GM18502 (cell line): ENCODE results near the gene RAB8B.
"Not testable (repeated sequence)": the region's sequence is repeated elsewhere in the genome, so short reads cannot be mapped to it uniquely, and the experiment has no call there.

Source experiments
- ATAC-seq: cut with Tn5 transposase; IDR thresholded peaks from one replicate; pipeline ENCODE4 v1.9.1; 2021; ENCODE audit warnings: mild to moderate bottlenecking; ENCODE audit not compliant: unreplicated experiment, poor library complexity

Gene RAB8B

DNA sequence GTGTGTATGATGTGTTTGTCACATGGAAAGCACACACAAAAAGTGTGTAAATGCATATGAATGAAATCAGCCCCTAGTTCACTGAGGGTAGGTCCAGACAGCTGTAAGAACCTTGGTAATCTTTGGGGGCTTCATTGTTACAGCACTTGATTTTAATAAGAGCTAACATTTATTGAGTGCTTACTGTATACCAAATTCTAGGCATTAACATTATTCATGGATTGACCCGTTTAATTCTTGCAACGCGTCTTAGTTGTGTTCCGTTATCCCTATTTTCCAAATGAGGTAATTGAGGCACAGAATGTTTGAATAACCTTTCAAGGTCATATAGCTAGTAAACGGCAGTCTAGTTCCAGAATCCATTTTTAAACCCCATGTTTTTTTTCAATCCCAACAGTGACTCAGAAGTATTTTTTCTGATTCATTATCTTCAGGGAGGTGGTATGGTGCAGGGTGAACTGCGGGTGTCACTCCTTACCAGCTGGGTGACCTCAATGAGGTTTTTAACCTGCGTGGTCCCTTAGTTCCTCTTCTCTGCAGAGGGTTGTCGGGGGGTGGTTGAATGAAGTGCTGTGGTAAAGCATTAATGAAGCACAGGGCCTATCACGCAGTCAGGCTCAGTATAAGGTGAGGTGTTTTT lies 14.2 kb downstream of the RAB8B start:
- no peak for ATAC-seq

- no peak for ATAC-seq
Observed at GRCh38 chr15:63206079-63206478, 16.7 kb downstream of the RAB8B start.

DNA sequence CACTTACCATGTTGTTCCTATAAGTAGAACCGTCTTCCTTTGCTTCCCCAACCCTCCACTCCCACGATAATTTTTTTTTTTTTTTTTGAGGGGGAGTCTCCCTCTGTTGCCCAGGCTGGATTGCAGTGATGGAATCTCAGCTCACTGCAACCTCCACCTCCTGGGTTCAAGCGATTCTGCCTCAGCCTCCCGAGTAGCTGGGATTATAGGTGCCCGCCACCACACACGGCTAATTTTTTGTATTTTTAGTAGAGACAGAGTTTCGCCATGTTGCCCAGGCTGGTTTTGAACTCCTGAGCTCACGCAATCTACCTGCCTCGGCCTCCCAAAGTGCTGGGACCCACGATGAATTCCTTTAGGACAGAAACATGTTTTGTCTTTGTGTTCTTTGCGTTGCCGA lies 19.4 kb downstream of the RAB8B start:
- not testable (repeated sequence) for ATAC-seq

- ATAC-seq: no peak
Observed at GRCh38 chr15:63210151-63211091, 21.0 kb downstream of the RAB8B start.

DNA sequence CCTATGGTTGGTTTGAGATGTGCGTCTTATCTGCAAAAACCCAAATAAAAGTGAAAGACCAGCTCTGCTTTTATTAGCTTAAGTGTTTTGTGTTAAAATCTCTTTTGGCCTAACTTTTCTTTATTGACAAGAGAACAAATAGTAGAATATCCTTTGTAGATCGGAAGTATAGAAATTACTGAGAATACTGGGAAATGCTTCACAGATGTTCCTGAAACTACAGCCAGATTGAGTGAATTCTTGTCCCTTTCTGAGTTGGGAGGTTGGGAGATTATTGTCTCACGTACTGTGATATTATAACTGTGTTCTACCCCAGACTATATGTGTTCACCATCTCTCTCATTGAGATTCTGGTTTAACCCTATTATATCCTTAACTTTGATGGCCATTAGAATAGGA lies 21.7 kb downstream of the RAB8B start:
- no peak for ATAC-seq

DNA sequence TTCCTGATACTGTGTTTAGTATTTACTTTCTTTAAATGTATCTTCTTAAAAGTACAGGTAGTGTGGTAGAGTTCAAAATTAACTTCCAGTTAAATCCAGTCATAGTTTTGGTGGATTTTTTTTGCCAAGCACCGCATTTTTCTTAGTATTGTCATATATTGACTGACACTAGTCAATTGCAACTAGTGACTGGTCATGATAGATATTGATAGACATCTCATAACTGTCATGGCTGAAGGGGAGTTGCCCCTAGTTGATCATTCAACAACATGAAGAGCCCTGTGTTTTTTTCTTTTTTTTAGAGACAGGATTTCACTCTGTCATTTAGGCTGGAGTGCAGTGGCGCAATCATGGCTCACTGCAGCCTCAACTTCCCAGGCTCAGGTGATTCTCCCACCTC lies 22.1 kb downstream of the RAB8B start:
- ATAC-seq: no peak

- ATAC-seq: peak; percentile 45
Observed at GRCh38 chr15:63212050-63213004, 22.9 kb downstream of the RAB8B start.

DNA sequence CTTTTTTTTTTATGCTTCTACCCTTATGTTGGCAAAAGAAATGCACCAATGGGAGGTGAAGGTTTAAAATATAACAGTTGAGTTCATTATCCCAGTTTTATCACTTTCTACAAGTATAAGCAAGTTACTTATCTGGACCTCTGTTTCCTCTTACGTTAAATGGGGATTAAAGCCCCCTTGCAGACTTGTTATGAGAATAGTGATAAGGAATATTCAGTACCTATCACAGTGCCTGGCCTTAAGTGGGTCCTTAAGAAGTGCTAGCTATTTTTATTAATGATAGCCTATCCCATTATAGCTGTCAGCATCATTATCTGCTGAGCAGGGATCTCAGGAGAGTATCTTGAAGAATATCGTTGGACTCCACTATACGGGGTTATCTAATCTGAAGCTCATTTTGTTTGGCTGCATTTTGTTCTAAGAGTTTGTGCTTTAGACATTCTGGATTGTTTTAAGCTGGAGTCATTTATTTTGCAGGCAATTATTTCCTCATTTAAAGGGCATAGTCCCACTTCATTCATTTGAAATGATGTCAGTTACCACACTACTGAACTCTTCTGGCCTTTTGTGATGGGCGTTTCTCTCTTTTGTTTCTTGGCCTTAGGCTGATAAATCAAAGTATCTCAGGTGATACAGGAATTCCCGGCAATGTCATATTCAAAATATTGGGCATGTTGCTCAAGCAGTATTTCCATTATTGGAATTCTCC lies 28.8 kb downstream of the RAB8B start:
- no peak for ATAC-seq

DNA sequence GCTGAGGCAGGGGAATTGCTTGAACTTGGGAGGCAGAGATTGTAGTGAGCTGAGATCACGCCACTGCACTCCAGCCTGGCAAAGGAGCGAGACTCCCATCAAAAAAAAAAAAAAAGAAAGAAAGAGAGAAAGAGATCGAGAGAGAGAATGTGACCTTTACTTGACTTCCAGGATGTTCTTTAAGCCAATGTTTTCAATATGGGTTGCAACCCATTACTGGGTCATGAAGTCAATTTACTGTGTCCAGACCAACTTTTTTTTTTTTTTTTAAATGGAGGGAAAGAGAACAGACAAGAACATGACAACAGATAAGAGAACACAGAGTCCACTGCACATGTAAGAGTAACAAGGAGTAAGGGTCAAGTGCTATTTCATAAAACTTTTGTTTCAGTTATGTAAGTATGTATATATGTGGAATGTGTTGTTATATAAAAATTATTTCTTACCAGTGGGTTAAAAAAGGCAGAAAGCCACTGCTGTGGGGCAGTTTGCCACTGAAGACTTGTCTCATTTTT lies 29.8 kb downstream of the RAB8B start:
- ATAC-seq: no peak

DNA sequence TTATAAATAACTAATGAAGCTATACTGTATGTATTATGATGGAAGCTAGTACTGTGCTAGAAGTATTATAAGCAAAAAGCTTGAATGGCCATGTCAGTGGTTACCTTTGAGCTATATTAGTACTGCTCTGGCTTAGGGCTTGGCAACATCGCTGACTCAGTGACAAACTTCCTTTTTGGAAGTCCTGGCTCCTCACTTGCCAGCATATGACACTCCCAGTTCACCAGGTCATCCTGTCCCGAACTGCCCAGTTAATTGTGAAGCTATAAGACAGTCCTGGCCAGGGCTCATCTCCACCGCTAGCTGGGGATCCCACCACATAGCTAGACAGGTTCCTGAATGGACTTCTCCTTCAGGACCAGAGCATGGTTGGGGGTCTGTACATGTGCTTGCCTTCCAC lies 31.9 kb downstream of the RAB8B start:
- no peak for ATAC-seq

DNA sequence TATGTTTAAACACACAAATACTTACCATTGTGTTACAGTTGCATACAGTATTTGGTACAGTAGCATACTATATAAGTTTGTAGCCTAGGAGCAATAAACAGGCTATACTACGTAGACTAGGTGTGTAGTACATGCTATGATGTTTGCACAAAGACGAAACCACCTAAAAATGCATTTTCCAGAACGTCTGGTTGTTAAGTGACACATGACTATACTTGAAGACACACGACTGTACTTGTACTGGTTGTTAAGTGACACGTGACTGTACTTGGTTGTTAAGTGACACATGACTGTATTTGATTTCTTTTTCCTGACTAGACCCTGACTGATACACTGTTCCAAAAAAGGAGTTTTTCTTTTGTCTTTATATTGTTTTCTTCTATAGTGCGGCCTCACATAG lies 34.1 kb downstream of the RAB8B start:
- no peak for ATAC-seq

DNA sequence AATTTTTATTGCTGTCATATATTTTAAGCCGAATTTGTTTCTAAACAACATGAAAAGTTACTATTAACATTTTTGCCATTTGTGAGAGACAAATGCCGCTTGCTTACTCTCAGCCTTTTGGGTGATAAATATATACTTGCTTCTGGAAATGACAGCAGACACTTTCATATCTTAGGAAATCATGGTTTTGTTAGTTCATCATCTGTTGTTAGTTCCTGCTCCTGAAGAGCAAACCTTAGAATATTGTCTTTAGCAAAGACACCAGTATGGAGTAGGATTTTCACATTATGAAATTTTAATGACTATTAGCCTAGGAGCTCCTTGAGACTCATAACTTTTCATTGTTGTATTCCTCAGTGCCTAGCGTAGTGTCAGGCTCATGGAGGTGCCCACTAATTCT lies 36.0 kb downstream of the RAB8B start:
- ATAC-seq: no peak

DNA sequence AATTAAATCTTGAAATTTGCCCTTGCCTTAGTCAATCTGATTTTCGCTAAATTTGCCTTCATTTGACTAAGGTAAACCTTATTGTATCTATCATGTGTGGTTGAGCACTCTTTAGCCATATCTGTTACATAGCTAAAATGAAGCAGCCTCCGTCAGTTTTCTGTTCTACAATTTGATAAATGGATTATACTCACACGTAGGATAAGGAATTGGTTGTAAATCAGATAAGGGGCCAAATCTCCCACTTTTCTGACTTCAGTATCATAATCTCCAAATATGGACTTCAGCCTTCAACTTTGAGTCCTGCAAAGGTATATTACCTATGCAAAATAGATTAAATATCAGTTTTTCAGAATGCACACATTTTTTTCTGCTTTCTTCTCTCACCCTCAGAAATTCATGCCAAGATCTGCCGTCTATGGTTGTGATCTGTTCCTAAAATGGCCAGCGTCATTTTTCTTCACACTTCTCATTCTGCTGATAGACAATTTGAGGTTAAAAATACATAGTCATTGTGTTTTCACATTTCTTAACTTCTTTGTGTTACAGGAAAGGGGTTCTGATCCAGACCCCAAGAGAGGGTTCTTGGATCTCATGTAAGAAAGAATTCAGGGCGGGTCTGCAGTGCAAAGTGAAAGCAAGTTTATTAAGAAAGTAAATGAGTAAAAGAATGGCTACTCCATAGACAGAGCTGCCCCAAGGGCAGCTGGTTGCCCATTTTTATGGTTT lies 36.9 kb downstream of the RAB8B start:
- ATAC-seq: no peak

DNA sequence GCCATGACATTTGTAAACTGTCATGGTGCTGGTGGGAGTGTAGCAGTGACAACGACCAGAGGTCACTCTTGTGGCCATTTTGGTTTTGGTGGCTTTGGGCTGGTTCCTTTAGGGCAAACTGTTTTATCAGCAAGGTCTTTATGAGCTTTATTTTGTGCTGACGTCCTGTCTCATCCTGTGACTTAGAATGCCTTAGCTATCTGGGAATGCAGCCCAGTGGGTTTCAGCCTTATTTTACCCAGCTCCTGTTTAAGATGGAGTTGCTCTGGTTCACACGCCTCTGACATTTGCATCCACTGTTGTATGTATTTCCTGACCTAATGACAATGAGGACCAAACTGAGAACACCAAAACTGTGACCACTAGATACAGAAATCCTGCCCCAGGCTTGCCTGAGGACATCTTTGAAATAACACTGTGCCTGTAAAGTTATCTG lies 37.6 kb downstream of the RAB8B start:
- ATAC-seq: no peak

DNA sequence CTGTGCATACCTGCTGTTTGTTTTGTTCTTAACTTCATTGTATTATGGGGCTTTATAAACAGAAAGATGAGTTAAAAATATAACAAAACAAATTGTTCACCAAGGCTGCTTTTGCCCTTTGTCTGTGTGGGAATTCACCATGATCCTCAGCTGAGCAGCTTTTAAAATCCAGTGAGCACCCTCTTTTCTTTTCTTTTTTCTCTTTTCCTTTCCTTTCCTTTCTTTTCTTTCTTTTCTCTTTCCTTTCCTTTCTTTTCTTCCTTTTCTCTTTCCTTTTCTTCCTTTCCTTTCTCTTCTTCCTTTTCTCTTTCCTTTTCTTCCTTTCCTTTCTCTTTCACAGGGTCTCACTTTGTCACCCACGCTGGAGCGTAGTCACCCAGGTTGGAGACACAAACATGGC lies 38.3 kb downstream of the RAB8B start:
- no peak for ATAC-seq

GRCh38 chr15:63231206-63231605 lies 41.8 kb downstream of the RAB8B start:
- no peak for ATAC-seq

DNA sequence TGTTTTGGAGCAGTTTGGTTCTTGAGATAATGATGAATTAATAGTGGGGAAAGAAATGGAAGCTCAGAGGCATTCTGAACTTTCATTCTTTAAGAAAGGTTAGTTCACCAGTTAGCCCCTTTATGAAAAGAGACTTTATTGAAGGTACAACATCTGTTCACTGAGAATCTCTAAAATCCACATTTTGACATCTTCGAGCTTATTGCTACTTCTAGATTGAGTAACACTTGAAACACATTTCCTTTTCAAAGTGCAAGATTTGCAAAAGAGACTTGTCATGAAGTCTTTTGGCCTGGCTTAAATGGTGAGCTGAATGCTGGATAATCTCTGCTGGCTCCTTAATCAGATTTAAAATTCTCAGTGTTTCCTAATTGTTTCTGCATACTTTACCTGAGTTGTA lies 42.3 kb downstream of the RAB8B start:
- ATAC-seq: no peak

- ATAC-seq: no peak
Observed at GRCh38 chr15:63232405-63232804, 43.0 kb downstream of the RAB8B start.

DNA sequence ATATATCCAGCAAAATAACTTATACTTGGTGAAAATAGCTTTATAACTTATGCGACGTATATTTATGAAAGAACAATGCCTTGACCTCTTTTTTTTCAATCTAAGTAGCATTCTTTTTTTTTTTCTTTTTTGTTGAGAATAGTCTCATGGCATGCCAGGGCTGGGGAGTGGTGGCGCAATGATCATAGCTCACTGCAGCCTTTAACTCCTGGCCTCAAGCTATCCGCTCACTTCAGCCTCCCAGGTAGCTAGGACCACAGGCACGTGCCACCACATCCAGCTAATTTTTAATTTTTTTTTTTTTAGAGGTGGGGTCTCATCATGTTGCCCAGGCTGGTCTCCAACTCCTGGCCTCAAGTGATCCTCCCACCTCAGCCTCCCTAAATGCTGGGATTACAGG lies 43.5 kb downstream of the RAB8B start:
- no peak for ATAC-seq
